Naive B cell (primary cell): ENCODE measurements around the gene NDUFB11. TPM values are rescaled to one million over a fixed set of nuclear protein-coding genes. Genes with fewer than 3 reads are reported as not detected.

Source experiments
- ATAC-seq, 2 donors: fragments of 150-1000 bp; cut with Tn5 transposase; 2 replicates each; pipeline ENCODE4 v1.10.0; 2021; ENCODE audit warnings: low read depth in 2 of 2, mild to moderate bottlenecking in 2 of 2, moderate library complexity in 2 of 2
- DNase-seq: peaks from one replicate; pipeline ENCODE4 v3.0.0; 2022
- H3K27ac Mint-ChIP-seq, 6 donors: one replicate each; pipeline ENCODE4 v1.8.0; 2020 to 2022; ENCODE audit warnings: mild to moderate bottlenecking in 6 of 6, mixed read lengths in 6 of 6, moderate library complexity in 5 of 6, inconsistent platforms in 2 of 6
- H3K27me3 Mint-ChIP-seq, 3 donors: one replicate each; pipeline ENCODE4 v1.8.0; 2021 to 2022; ENCODE audit warnings: mixed read lengths in 3 of 3, mild to moderate bottlenecking in 1 of 3
- H3K36me3 Mint-ChIP-seq, 2 donors: one replicate each; pipeline ENCODE4 v1.8.0; 2020 to 2022; ENCODE audit warnings: mixed read lengths in 2 of 2, inconsistent platforms in 1 of 2, mild to moderate bottlenecking in 1 of 2
- H3K4me1 Mint-ChIP-seq, 3 donors: one replicate each; pipeline ENCODE4 v1.8.0; 2020 to 2022; ENCODE audit warnings: mixed read lengths in 3 of 3, inconsistent platforms in 1 of 3, mild to moderate bottlenecking in 1 of 3, moderate library complexity in 1 of 3
- H3K4me3 Mint-ChIP-seq, 8 donors: one replicate each; pipeline ENCODE4 v1.8.0; 2020 to 2022; ENCODE audit warnings: mild to moderate bottlenecking in 8 of 8, mixed read lengths in 8 of 8, moderate library complexity in 8 of 8, inconsistent platforms in 2 of 8
- H3K9me3 Mint-ChIP-seq, 7 donors: one replicate each; pipeline ENCODE4 v1.8.0; 2020 to 2022; ENCODE audit warnings: mixed read lengths in 7 of 7, mild to moderate bottlenecking in 5 of 7, inconsistent platforms in 2 of 7, moderate library complexity in 1 of 7
- polyA plus RNA-seq, 6 donors: library from polyadenylated mRNA; unstranded; fragments of 300-500 nt; fragmentation: Illumina TruSeq; gene quantifications; one replicate each; pipeline ENCODE4 v1.2.3, GENCODE V29; 2021; ENCODE audit warnings: low read depth in 6 of 6

NDUFB11 gene
- polyA plus RNA-seq, 6 donors from 2014 or later = 135 to 163 (median 144) TPM

DNA sequence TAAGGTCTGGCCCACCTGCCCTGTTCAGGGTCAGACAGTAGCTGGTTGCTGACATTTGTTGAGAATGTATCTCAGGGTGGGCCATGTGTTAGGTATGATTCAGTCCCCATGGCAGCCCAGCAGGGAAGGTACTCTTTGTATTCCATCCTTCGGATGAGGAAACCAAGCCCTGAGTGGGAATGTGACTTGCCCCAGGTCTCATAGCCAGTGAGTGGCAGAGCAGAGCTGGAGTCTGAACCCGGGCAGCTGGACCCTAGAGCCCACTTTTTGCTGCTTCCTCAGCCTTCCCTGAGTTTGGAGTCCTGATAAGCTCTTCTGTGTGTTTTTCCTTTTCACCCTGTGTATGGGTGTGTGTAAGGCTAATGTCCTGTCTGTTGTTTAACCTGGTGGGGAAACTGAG, 27.5 kb upstream of the NDUFB11 start:
- Mint-ChIP-seq H3K4me1 (peaks cover 0 to 8% (median 4%) of the 10 kb centered on the region in 3 donors), H3K27me3 (peaks cover 0 to 47% (median 0%) of the 10 kb centered on the region in 3 donors), H3K27ac (peak overlapping the region in 1 of 6 donors; percentile 47), H3K36me3 (peaks cover 4 to 26% of the 10 kb centered on the region in 2 donors), H3K4me3 (no peak overlapping the region), H3K9me3 (no peaks in the 10 kb centered on the region)
- DNase-seq (no peak), ATAC-seq (no peak)

DNA sequence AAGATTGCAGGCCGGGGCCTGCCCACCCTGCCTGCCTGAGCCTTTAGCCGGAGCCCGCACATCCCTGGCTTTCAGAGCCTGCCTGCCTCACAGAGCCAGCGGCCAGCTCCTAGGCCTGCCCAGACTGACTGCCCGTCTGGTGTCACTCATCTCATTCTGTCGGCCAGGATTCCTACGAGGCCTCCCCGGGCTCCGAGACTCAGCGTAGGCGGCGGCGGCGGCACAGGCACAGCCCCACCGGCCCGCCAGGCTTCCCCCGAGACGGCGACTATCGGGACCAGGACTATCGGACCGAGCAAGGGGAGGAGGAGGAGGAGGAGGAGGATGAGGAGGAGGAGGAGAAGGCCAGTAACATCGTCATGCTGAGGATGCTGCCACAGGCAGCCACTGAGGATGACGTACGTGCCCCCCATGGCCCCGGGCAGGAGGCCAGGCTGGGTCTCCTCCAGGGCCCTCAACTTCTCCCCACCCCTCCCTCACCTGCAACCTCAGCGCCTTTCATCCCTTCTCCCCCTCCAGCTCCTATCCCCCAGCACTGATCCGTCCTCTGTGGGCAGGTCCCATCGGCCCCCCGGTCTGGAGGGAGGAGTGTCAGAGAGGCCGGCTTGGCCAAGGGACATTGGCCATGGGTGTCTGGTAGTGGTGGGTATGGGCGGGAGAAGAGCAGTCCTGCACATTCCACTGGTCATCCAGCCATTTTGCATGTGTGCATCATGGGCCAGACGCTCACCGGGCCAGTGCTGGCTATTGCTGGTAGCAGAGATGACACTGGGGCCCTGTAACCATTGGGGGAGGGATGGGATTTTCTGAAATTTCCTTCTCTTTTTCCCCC, 26.6 kb upstream of the NDUFB11 start:
- no peak overlapping the region for H3K27ac Mint-ChIP-seq
- no peak for ATAC-seq
- peaks cover 0 to 5% (median 5%) of the 10 kb centered on the region in 3 donors for H3K4me1 Mint-ChIP-seq

DNA sequence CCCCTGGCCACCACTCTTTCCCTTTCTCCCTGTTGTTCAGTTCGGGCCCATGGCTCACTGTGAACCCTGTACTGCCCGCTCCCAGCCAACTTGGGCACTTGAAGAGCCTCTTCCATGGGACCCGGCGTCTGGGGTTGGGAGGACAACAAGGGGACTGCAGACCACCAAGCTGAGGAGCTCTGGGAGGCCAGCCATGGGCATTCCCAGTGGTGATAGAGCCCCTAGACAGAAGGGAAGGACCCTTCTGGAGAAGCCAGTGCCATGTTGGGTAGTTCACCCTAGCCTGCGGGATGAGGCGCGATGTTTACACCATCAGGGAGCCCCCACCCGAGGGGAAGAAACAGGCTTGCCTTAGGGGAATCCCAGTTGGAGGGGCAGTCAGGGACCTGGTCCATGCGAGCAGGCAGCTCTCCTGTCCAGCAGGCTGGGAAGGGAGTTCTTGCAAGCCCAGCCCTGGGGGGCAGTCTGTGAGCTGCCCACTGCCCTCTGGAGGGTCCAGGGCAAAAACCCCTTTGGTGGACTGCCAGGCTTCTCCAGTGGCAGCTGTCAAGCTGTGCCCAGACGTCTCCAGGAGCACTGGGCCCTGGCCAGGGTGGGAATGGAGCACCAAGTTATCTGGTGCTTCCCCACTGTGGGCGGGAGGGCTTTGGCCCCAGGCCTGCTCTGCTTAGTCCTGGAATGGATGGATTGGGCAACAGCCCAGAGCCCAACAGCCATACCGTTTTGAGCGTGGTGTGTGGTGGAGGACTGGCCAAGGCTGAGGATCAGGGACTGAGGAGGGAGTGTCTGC, 25.4 kb upstream of the NDUFB11 start:
- H3K27me3 Mint-ChIP-seq = peaks cover 0 to 28% (median 0%) of the 10 kb centered on the region in 3 donors
- peaks cover 0 to 1% (median 0%) of the 10 kb centered on the region in 7 donors for H3K9me3 Mint-ChIP-seq
- no peak overlapping the region for H3K4me3 Mint-ChIP-seq
- H3K27ac Mint-ChIP-seq = no peak overlapping the region
- ATAC-seq = no peak
- H3K4me1 Mint-ChIP-seq = peaks cover 0 to 7% (median 5%) of the 10 kb centered on the region in 3 donors
- peaks cover 4 to 15% of the 10 kb centered on the region in 2 donors for H3K36me3 Mint-ChIP-seq
- no peak for DNase-seq

More for the DNA sequence above, 26.6 kb upstream of the NDUFB11 start:
- Mint-ChIP-seq H3K9me3 (no peaks in the 10 kb centered on the region), H3K4me3 (no peak overlapping the region), H3K27me3 (peaks cover 0 to 38% (median 0%) of the 10 kb centered on the region in 3 donors), H3K36me3 (peaks cover 4 to 17% of the 10 kb centered on the region in 2 donors)
- DNase-seq = no peak

DNA sequence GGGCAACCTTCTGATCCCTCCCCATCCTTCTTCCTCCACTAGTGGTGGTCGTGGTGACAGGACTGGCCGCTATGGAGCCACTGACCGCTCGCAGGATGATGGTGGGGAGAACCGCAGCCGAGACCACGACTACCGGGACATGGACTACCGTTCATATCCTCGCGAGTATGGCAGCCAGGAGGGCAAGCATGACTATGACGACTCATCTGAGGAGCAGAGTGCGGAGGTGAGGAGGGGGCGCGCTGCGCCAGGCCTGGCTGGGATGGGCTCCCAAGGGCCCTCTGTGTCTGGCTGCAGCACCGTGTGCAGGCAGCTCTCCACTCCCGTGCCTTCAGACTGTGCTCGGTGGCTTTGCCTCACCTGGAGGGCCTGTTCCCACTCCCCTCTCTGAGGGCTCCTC, 24.8 kb upstream of the NDUFB11 start:
- Mint-ChIP-seq H3K36me3 (peaks cover 4 to 14% of the 10 kb centered on the region in 2 donors), H3K4me3 (no peak overlapping the region), H3K4me1 (peaks cover 0 to 7% (median 5%) of the 10 kb centered on the region in 3 donors), H3K27ac (no peak overlapping the region), H3K9me3 (peaks cover 0 to 7% (median 0%) of the 10 kb centered on the region in 7 donors), H3K27me3 (peaks cover 0 to 22% (median 0%) of the 10 kb centered on the region in 3 donors)
- ATAC-seq (no peak), DNase-seq (no peak)

DNA sequence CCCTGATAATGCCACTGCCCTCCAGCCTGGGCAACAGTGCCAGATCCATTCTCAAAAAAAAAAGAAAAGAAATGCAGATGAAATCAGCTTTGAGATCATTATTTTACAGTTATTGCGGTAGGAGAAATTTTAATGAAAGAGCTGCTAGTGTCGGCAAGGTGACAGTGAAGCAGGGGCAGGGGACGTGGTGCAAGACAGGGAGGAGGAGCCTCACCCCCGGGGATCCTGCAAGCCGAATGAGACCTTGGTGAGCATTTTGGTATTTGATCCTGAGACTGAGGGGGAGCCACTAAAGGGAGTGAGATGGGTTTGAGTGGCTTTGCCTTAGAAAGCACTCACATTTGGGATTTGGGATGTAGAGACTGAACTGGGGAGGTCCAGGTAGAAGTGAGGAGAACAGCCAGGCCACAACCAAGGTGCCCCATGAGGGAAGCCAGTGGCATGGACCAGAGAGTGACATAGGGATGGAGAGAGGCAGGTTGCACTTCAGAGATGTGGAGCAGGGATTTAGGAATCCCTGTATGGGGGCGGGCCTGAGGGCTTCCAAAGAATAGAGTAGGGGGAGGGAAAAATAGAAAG, 24.1 kb upstream of the NDUFB11 start:
- Mint-ChIP-seq H3K4me1 (peaks cover 0 to 7% (median under 1%) of the 10 kb centered on the region in 3 donors), H3K9me3 (peaks cover 0 to 7% (median 0%) of the 10 kb centered on the region in 7 donors), H3K27me3 (peaks cover 0 to 15% (median 0%) of the 10 kb centered on the region in 3 donors), H3K4me3 (peak overlapping the region in 1 of 8 donors; percentile 56), H3K36me3 (peaks cover 4 to 7% of the 10 kb centered on the region in 2 donors), H3K27ac (no peak overlapping the region)
- ATAC-seq (no peak), DNase-seq (no peak)

DNA sequence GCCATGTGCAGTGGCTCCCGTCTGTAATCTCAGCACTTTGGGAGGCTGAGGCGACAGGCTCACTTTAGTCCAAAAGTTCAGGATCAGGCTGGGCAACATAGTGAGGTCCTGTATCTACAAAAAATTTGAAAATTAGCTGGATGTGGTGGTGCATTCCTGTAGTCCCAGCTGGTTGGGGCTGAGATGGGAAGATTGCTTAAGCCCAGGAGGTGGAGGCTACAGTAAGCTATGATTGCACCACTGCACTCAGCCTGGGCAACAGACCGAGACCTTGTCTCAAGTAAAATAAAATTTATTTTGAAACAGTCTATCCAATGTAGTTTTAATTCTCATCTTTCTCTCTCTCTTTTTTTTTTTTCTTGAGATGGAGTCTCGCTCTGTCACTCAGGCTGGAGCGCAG, 21.6 kb upstream of the NDUFB11 start:
- no peak for ATAC-seq
- no peak overlapping the region for H3K4me3 Mint-ChIP-seq
- H3K27ac Mint-ChIP-seq = peak overlapping the region in 1 of 6 donors; percentile 82
- no peaks in the 10 kb centered on the region for H3K27me3 Mint-ChIP-seq
- no peaks in the 10 kb centered on the region for H3K36me3 Mint-ChIP-seq
- DNase-seq = no peak
- H3K4me1 Mint-ChIP-seq = peaks cover 0 to 5% (median 0%) of the 10 kb centered on the region in 3 donors
- peaks cover 0 to 7% (median 0%) of the 10 kb centered on the region in 7 donors for H3K9me3 Mint-ChIP-seq

DNA sequence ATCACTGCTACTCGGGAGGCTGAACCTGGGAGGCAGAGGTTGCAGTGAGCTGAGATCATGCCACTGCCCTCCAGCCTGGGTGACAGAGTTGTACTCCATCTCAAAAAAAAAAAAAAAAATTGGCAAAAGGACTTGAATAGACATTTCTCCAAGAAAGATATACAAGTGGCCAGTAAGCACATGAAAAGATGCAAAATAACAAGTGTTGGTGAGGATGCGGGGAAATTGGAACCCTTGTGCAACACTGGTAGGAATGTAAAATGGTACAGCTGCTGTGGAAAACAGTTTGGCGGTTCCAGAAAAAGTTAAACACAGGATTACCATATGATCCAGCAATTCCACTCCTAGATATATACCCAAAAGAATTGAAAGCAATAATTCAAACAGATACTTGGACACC, 19.9 kb upstream of the NDUFB11 start:
- no peak for ATAC-seq
- peaks cover 0 to 7% (median 0%) of the 10 kb centered on the region in 7 donors for H3K9me3 Mint-ChIP-seq
- no peaks in the 10 kb centered on the region for H3K27me3 Mint-ChIP-seq
- H3K36me3 Mint-ChIP-seq = no peaks in the 10 kb centered on the region
- peaks cover 0 to 16% (median 0%) of the 10 kb centered on the region in 3 donors for H3K4me1 Mint-ChIP-seq
- H3K27ac Mint-ChIP-seq = peak overlapping the region in 1 of 6 donors; percentile 2
- no peak for DNase-seq
- no peak overlapping the region for H3K4me3 Mint-ChIP-seq

DNA sequence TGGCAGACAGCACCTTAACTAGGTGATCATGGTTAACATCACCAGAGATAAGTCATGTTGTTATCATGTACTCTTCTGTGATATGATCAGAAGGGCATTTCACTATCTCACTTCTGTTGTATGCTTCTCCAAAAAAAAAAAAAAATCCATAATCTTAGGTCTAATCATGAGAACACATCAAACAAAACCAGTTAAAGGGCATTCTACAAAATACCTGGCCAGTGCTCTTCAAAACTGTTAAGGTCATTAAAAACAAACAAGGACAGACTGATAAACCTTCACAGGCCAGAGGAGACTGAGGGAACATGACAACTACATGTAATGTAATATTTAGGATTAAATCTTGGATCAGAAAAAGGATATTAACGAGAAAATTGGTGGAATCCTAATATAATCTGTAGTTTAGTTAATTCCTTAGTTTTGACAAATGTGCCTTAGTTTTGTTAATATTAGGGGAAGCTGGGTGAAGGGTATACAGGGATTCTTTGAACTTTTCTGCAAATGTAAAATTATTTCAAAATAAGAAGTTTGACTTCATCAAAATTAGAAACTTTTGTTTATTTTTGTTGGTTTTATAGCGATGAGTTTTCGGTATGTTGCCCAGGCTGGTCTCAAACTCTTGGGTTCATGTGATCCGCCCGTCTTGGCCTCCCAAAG, 18.6 kb upstream of the NDUFB11 start:
- Mint-ChIP-seq H3K4me1 (peaks cover 0 to 16% (median 0%) of the 10 kb centered on the region in 3 donors), H3K27ac (peak overlapping the region in 2 of 6 donors; percentile 26 to 62), H3K27me3 (no peaks in the 10 kb centered on the region), H3K36me3 (no peaks in the 10 kb centered on the region), H3K9me3 (peaks cover 0 to 7% (median 0%) of the 10 kb centered on the region in 7 donors), H3K4me3 (no peak overlapping the region)
- no peak for DNase-seq
- no peak for ATAC-seq

DNA sequence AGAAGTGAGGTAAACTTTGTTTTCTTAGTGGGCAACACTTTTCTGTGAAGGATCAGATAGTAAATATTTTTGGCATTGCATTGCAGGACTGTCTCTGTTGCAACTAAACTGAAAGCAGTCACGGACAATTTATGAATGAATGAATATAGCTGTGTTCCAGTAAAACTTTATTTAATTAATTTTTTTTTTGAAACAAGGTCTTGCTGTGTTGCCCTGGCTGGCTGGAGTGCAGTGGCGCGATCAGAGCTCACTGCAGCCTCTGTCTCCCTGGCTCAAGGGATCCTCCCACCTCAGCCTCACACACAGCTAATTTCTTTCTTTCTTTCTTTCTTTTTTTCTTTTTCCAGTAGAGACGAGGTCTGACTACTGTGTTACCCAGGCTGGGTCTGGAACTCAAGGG, 16.3 kb upstream of the NDUFB11 start:
- Mint-ChIP-seq H3K36me3 (no peaks in the 10 kb centered on the region), H3K4me1 (peaks cover 0 to 15% (median 0%) of the 10 kb centered on the region in 3 donors), H3K27me3 (no peaks in the 10 kb centered on the region), H3K27ac (peak overlapping the region in 1 of 6 donors; percentile 41), H3K4me3 (no peak overlapping the region), H3K9me3 (peaks cover 0 to 7% (median 0%) of the 10 kb centered on the region in 7 donors)
- ATAC-seq (no peak), DNase-seq (no peak)

DNA sequence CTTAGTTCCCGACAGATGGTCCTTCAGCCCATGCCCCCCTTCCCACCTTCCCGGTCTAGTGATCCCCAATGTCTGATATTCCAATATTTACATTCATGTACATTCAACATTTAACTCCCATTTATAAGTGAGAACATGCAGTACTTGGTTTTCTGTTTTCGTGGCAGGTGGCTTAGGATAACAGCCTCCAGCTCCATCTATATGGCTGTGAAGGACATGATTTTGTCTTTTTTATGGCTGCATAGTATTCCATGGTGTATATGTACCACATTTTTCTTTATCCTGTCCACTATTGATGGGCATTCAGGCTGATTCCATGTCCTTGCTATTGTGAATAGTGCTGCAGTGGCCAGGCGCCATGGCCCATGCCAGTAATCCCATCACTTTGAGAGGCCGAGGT, 14.3 kb upstream of the NDUFB11 start:
- H3K4me3 Mint-ChIP-seq = no peak overlapping the region
- DNase-seq (no peak), ATAC-seq (no peak)
- no peaks in the 10 kb centered on the region for H3K9me3 Mint-ChIP-seq
- peaks cover 0 to 13% (median 0%) of the 10 kb centered on the region in 3 donors for H3K4me1 Mint-ChIP-seq
- H3K27ac Mint-ChIP-seq = peak overlapping the region in 1 of 6 donors; percentile 7
- H3K36me3 Mint-ChIP-seq = no peaks in the 10 kb centered on the region
- H3K27me3 Mint-ChIP-seq = no peaks in the 10 kb centered on the region

DNA sequence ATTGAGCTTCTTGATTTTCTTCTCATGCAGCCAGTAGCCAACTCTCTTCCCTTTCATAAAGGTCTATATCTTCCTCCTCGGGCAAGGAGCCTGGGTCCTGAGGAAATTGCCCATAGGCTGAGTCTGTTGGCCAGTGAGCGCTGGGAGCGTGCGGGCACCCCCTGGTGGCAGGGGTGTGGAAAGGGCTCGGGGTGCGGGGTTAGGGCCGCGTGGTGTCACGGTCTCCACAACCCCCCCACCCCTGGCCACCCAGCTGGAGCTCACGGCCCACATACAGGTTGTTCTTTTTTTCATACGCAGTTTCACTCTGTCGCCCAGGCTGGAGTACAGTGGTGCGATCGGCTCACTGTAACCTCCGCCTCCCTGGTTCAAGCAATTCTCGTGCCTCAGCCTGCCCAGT, 13.6 kb upstream of the NDUFB11 start:
- no peak overlapping the region for H3K4me3 Mint-ChIP-seq
- peaks cover 0 to 13% (median 0%) of the 10 kb centered on the region in 3 donors for H3K4me1 Mint-ChIP-seq
- no peaks in the 10 kb centered on the region for H3K9me3 Mint-ChIP-seq
- ATAC-seq (no peak), DNase-seq (no peak)
- H3K36me3 Mint-ChIP-seq = no peaks in the 10 kb centered on the region
- no peaks in the 10 kb centered on the region for H3K27me3 Mint-ChIP-seq
- H3K27ac Mint-ChIP-seq = peak overlapping the region in 1 of 6 donors; percentile 45

DNA sequence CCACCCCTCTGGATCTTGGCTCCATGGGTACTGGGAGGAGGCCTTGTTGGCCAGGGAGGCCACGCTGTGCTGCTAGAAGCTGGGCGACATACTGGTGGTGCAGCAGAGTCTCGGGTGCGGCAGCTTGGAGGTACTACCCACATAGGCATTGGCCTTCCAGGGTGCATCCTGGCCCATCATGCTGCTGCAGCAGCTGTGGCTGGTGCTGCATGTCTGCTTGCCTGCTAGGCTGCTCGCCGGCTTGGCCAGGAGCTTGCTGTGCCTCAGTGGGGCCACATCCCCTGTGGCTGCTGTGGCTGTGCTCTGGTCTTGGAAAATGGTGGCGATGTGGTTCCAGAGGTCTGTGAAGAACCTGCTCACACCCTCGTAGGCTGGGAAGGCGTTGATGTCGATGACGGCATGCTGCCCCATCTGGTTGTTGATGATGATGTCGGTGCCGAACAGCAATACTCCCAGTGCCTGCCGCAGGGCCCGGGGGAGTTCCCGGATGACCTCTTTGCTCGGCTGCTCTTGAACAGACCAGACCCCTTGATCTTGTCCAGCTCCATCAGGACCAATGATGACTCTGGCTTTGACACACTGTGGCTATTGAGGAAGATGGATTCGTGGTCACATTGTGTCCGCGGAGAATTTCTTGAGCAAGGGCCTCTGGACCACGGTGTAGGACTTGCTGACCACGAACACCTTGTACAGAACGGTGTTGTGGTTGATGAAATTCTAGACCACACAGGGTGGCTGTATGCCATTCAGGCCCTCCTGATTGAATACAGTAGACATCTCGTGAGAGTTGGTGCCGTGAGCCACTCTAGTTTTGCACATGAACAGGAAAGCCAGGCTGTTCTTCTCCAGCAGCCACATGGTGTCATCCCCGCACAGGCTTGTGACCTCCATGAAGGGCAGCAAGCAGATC, 12.4 kb upstream of the NDUFB11 start:
- DNase-seq (no peak), ATAC-seq (no peak)
- H3K9me3 Mint-ChIP-seq = no peaks in the 10 kb centered on the region
- H3K36me3 Mint-ChIP-seq = no peaks in the 10 kb centered on the region
- H3K27me3 Mint-ChIP-seq = no peaks in the 10 kb centered on the region
- peaks cover 0 to 11% (median 0%) of the 10 kb centered on the region in 3 donors for H3K4me1 Mint-ChIP-seq
- peak overlapping the region in 2 of 6 donors; percentile 36 to 39 for H3K27ac Mint-ChIP-seq
- no peak overlapping the region for H3K4me3 Mint-ChIP-seq
